ENCODE results near the gene GNG7.
"Not testable (repeated sequence)": the region's sequence is repeated elsewhere in the genome, so short reads cannot be mapped to it uniquely, and the experiment has no call there.

GNG7 gene

DNA sequence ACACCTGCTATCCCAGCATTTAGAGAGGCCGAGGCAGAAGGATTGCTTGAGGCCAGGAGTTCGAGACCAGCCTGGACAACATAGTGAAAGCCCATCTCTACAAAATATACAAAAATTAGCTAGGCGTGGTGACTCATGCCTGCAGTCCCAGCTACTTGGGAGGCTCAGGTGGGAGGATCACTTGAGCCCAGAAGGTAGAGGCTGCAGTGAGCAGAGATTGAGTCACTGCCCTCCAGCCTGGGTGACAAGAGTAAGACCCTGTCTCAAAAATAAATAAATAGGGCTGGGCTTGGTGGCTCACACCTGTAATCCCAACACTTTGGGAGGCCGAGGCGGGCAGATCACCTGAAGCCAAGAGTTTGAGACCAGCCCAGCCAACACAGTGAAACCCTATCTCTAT lies 238.8 kb downstream of the GNG7 start:
- H3K4me3 ChIP-seq (ENCODE audit: low read length in 2 of 2); H3K27ac ChIP-seq (replicated peaks; ENCODE audit: low read length); H3K18ac ChIP-seq (ENCODE audit: low read length); DNase-seq (ENCODE audit: low spot score); H3K4me2 ChIP-seq (ENCODE audit: insufficient read depth, low read length, poor library complexity, severe bottlenecking); H3K4ac ChIP-seq (ENCODE audit: low read length); H3K4me1 ChIP-seq (ENCODE audit: control insufficient read depth in 2 of 2, insufficient read depth in 1 of 2, low read depth in 1 of 2, low read length in 2 of 2); H3K36me3 ChIP-seq (replicated peaks in 1 of 2; ENCODE audit: control insufficient read depth in 2 of 2, insufficient read depth in 2 of 2, low read length in 2 of 2); H3K23ac ChIP-seq (ENCODE audit: low read depth, low read length, poor library complexity); H2BK5ac ChIP-seq (ENCODE audit: low read length); H3K79me1 ChIP-seq (ENCODE audit: low read depth, low read length); H3K14ac ChIP-seq (ENCODE audit: low read length); H3K9ac ChIP-seq (ENCODE audit: low read depth, low read length, poor library complexity); H3K27me3 ChIP-seq (ENCODE audit: control insufficient read depth in 3 of 3, insufficient read depth in 3 of 3, low read depth in 1 of 3, low read length in 3 of 3); H2BK12ac ChIP-seq (ENCODE audit: low read length); H2AFZ ChIP-seq (ENCODE audit: low read length); H3K9me3 ChIP-seq (replicated peaks in 1 of 2; ENCODE audit: control insufficient read depth in 2 of 2, insufficient read depth in 1 of 2, low read depth in 1 of 2, low read length in 2 of 2); H2BK120ac ChIP-seq (ENCODE audit: low read depth, low read length): not testable (repeated sequence)
- Histone ChIP-seq H4K8ac (ENCODE audit: low read depth, low read length) (peak overlapping the region; percentile 65), H2AK5ac (ENCODE audit: low read depth, low read length) (peak overlapping the region; percentile 84), H2BK15ac (ENCODE audit: low read length) (peak overlapping the region; percentile 78), H4K91ac (ENCODE audit: low read depth, low read length, poor library complexity) (peak overlapping the region; percentile 53)
- WGBS, 2 donors (ENCODE audit: extremely low coverage in 2 of 2, insufficient read length in 2 of 2, insufficient replicate concordance in 1 of 2), result no CpG with 5 or more reads among the region's 5 CpGs

DNA sequence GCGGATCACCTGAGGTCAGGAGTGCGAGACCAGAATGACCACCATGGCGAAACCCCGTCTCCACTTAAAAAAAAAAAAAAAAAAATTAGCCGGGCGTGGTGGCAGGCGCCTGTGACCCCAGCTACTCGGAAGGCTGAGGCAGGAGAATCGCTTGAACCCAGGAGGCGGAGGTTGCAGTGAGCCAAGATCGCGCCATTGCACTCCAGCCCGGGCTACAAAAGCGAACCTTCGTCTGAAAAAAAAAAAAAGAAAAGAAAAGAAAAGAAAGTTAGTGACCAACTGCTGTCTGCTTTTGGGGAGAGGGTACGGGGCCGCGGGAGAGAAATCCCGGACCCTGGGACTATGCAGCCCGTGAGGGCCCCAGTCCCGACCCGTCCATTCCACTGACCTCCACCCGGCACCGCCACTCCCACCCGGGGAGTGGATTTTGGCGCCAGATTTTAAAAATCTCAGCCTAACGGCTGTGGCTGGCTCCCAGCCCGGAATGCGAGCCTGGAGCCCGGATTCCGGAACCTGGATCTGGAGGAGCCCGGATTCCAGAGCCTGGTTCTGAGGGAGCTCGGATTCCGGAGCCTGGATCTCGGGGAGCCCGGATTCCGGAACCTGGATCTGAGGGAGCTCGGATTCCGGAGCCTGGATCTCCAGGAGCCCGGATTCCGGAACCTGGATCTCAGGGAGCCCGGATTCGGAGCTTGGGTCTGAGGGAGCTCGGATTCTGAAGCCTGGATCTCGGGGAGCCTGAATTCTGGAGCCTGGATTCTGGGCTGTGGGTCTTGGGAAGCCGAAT lies 239.7 kb downstream of the GNG7 start:
- Histone ChIP-seq H3K79me1 (ENCODE audit: low read depth, low read length) (no peaks in the 10 kb centered on the region), H3K36me3 (replicated peaks in 1 of 2; ENCODE audit: control insufficient read depth in 2 of 2, insufficient read depth in 2 of 2, low read length in 2 of 2) (no peaks in the 10 kb centered on the region), H3K27me3 (ENCODE audit: control insufficient read depth in 3 of 3, insufficient read depth in 3 of 3, low read depth in 1 of 3, low read length in 3 of 3) (no peaks in the 10 kb centered on the region), H3K4me2 (ENCODE audit: insufficient read depth, low read length, poor library complexity, severe bottlenecking) (peak overlapping the region; percentile 71), H3K9me3 (replicated peaks in 1 of 2; ENCODE audit: control insufficient read depth in 2 of 2, insufficient read depth in 1 of 2, low read depth in 1 of 2, low read length in 2 of 2) (no peaks in the 10 kb centered on the region), H3K14ac (ENCODE audit: low read length) (no peak overlapping the region), H3K18ac (ENCODE audit: low read length) (peak overlapping the region; percentile 41), H4K8ac (ENCODE audit: low read depth, low read length) (no peak overlapping the region), H2BK15ac (ENCODE audit: low read length) (peak overlapping the region; percentile 78), H3K27ac (replicated peaks; ENCODE audit: low read length) (peak overlapping the region; percentile 66), H3K4me3 (ENCODE audit: low read length in 2 of 2) (peak overlapping the region in 1 of 2 donors; percentile 81), H2BK5ac (ENCODE audit: low read length) (no peak overlapping the region), H2BK120ac (ENCODE audit: low read depth, low read length) (no peak overlapping the region), H4K91ac (ENCODE audit: low read depth, low read length, poor library complexity) (no peak overlapping the region), H3K4me1 (ENCODE audit: control insufficient read depth in 2 of 2, insufficient read depth in 1 of 2, low read depth in 1 of 2, low read length in 2 of 2) (no peaks in the 10 kb centered on the region), H2AK5ac (ENCODE audit: low read depth, low read length) (no peak overlapping the region), H2AFZ (ENCODE audit: low read length) (peak overlapping the region; percentile 88), H3K23ac (ENCODE audit: low read depth, low read length, poor library complexity) (no peak overlapping the region), H3K4ac (ENCODE audit: low read length) (no peak overlapping the region), H2BK12ac (ENCODE audit: low read length) (no peak overlapping the region), H3K9ac (ENCODE audit: low read depth, low read length, poor library complexity) (no peak overlapping the region)
- DNase-seq (ENCODE audit: low spot score), result peak; percentile 97
- WGBS, 2 donors (ENCODE audit: extremely low coverage in 2 of 2, insufficient read length in 2 of 2, insufficient replicate concordance in 1 of 2), result no CpG with 5 or more reads among the region's 46 CpGs

DNA sequence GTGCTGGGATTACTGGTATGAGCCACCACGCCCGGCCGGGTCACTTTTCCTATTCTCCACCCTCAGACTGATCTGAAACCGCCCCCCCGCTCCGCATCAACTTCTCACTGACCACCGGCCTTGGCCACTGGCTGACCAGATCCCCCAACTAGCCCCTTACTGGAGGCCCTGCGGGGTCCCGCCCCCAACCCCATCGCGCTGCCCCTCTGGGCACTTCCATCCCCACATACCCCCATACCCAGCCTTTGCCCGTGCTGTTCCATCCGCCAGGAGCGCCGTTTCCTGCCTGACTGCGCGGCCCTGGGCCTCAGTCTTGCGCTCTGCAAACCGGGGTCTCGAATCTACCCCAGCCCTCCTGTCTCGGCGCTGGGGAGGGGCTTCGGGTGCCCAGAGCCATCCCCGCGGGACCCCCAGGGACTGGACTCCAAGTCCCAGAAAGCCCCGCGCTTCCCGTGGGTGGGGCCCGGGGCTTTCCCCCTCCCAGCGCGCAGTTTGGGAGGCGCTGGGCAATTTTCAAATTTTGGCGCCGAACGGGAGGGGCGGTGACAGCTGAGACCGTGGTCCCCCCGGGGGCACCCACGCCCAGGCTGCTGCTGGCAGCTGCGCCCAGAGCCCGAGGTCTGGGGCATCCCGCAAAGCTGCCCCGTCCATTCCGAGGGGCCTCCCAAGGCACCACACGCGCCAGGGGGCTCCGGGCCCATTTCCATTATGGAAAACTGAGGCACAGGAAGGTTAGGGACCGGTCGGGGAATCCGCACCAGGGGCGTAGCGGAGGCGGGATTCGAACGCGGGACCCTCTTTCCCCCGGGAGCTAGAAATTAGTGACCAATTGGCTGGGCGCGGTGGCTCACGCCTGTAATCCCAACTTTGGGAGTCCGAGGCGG lies 240.5 kb downstream of the GNG7 start:
- peak; percentile 56 for DNase-seq (ENCODE audit: low spot score)
- no CpG with 5 or more reads among the region's 62 CpGs for WGBS, 2 donors (ENCODE audit: extremely low coverage in 2 of 2, insufficient read length in 2 of 2, insufficient replicate concordance in 1 of 2)
- no peaks in the 10 kb centered on the region for H3K27me3 ChIP-seq (ENCODE audit: control insufficient read depth in 3 of 3, insufficient read depth in 3 of 3, low read depth in 1 of 3, low read length in 3 of 3)
- H2BK12ac ChIP-seq (ENCODE audit: low read length), result peak overlapping the region; percentile 46
- no peak overlapping the region for H4K8ac ChIP-seq (ENCODE audit: low read depth, low read length)
- no peaks in the 10 kb centered on the region for H3K36me3 ChIP-seq (replicated peaks in 1 of 2; ENCODE audit: control insufficient read depth in 2 of 2, insufficient read depth in 2 of 2, low read length in 2 of 2)
- H3K23ac ChIP-seq (ENCODE audit: low read depth, low read length, poor library complexity), result peak overlapping the region; percentile 73
- no peaks in the 10 kb centered on the region for H3K9me3 ChIP-seq (replicated peaks in 1 of 2; ENCODE audit: control insufficient read depth in 2 of 2, insufficient read depth in 1 of 2, low read depth in 1 of 2, low read length in 2 of 2)
- peak overlapping the region; percentile 89 for H2BK15ac ChIP-seq (ENCODE audit: low read length)
- H2BK120ac ChIP-seq (ENCODE audit: low read depth, low read length), result peak overlapping the region; percentile 44
- peak overlapping the region; percentile 32 for H3K4ac ChIP-seq (ENCODE audit: low read length)
- peak overlapping the region; percentile 78 for H3K9ac ChIP-seq (ENCODE audit: low read depth, low read length, poor library complexity)
- no peaks in the 10 kb centered on the region for H3K4me1 ChIP-seq (ENCODE audit: control insufficient read depth in 2 of 2, insufficient read depth in 1 of 2, low read depth in 1 of 2, low read length in 2 of 2)
- no peak overlapping the region for H3K14ac ChIP-seq (ENCODE audit: low read length)
- peak overlapping the region; percentile 88 for H2AFZ ChIP-seq (ENCODE audit: low read length)
- peak overlapping the region in 1 of 2 donors; percentile 81 for H3K4me3 ChIP-seq (ENCODE audit: low read length in 2 of 2)
- H2BK5ac ChIP-seq (ENCODE audit: low read length), result peak overlapping the region; percentile 87
- no peak overlapping the region for H4K91ac ChIP-seq (ENCODE audit: low read depth, low read length, poor library complexity)
- H3K79me1 ChIP-seq (ENCODE audit: low read depth, low read length), result no peaks in the 10 kb centered on the region
- peak overlapping the region; percentile 71 for H3K4me2 ChIP-seq (ENCODE audit: insufficient read depth, low read length, poor library complexity, severe bottlenecking)
- peak overlapping the region; percentile 91 for H3K18ac ChIP-seq (ENCODE audit: low read length)
- H2AK5ac ChIP-seq (ENCODE audit: low read depth, low read length), result no peak overlapping the region
- peak overlapping the region; percentile 66 for H3K27ac ChIP-seq (replicated peaks; ENCODE audit: low read length)

Data from neuronal stem cell (in vitro differentiated cells).